ENCODE measurements around the gene MDM1. TPM values are rescaled to one million over a fixed set of nuclear protein-coding genes. Genes with fewer than 3 reads are reported as not detected.

The MDM1 gene
- total RNA-seq = 10 to 100 TPM; 28.1 to 33.9 (median 29.6) TPM

- peaks cover 6 to 9% of the 10 kb centered on the region in 2 donors for H3K4me1 ChIP-seq
Measured at GRCh38 chr12:68331869-68332727, at the start of gene MDM1. MDM1 (minus strand) TSS chr12:68332362; CDS start chr12:68332245, 117 bp downstream.

GRCh38 chr12:68381476-68382219 lies 49.5 kb upstream of the MDM1 start:
- Histone ChIP-seq H3K4me1 (no peaks in the 10 kb centered on the region), H3K27me3 (no peaks in the 10 kb centered on the region), H3K4me3 (replicated peaks in 1 of 3) (no peak overlapping the region), H3K27ac (no peak overlapping the region), H3K9me3 (no peaks in the 10 kb centered on the region), H3K36me3 (no peaks in the 10 kb centered on the region)
- 80 to 83% methylated on average over 6 of the region's 6 CpGs for WGBS, 2 donors
- TF ChIP-seq POLR2A (IDR thresholded peaks at IDR 0.05) = no peak
- no peak for TF ChIP-seq CTCF (IDR thresholded peaks at IDR 0.05)
- intact Hi-C loops (cut with DNase I) = no loop called here
- DNase-seq = no peak

More at GRCh38 chr12:68331869-68332727, at the start of gene MDM1:
- Histone ChIP-seq H3K36me3 (no peaks in the 10 kb centered on the region), H3K27ac (peak within 1 kb of the TSS in 1 of 3 donors; percentile 53), H3K4me3 (replicated peaks in 1 of 3) (peak within 1 kb of the TSS; percentile 46 to 88 (median 80)), H3K27me3 (no peaks in the 10 kb centered on the region), H3K9me3 (no peaks in the 10 kb centered on the region)
- TF ChIP-seq CTCF (IDR thresholded peaks at IDR 0.05) (no peak), POLR2A (IDR thresholded peaks at IDR 0.05) (peak in 1 of 2 donors; percentile 66)
- peak; percentile 98 for DNase-seq
- 1% methylated on average over 38 to 48 of the region's 59 CpGs for WGBS, 2 donors
- intact Hi-C loops (cut with DNase I) = no loop called here

GRCh38 chr12:68378872-68379606 lies 46.9 kb upstream of the MDM1 start:
- no peaks in the 10 kb centered on the region for H3K27me3 ChIP-seq
- no peaks in the 10 kb centered on the region for H3K36me3 ChIP-seq
- no peak for TF ChIP-seq CTCF (IDR thresholded peaks at IDR 0.05)
- TF ChIP-seq POLR2A (IDR thresholded peaks at IDR 0.05) = no peak
- no peaks in the 10 kb centered on the region for H3K4me1 ChIP-seq
- intact Hi-C loops (cut with DNase I) = no loop called here
- H3K4me3 ChIP-seq (replicated peaks in 1 of 3) = no peak overlapping the region
- no peaks in the 10 kb centered on the region for H3K9me3 ChIP-seq
- no peak for DNase-seq
- 57 to 65% methylated on average over 5 of the region's 5 CpGs for WGBS, 2 donors
- H3K27ac ChIP-seq = no peak overlapping the region

- Histone ChIP-seq H3K9me3 (no peaks in the 10 kb centered on the region), H3K36me3 (no peaks in the 10 kb centered on the region), H3K27ac (no peak overlapping the region), H3K4me3 (replicated peaks in 1 of 3) (no peak overlapping the region), H3K27me3 (no peaks in the 10 kb centered on the region), H3K4me1 (no peaks in the 10 kb centered on the region)
- intact Hi-C loops (cut with DNase I) = no loop called here
- WGBS, 2 donors = 89 to 91% methylated on average over 3 of the region's 3 CpGs
- no peak for DNase-seq
- TF ChIP-seq POLR2A (IDR thresholded peaks at IDR 0.05) (no peak), CTCF (IDR thresholded peaks at IDR 0.05) (no peak)
Measured at GRCh38 chr12:68377881-68378280, 45.7 kb upstream of the MDM1 start.

Data from thyroid gland (tissue), 4 donors.